Esophagus squamous epithelium (tissue), 4 donors: Measurements from ENCODE around the gene MBOAT7.

Source experiments
- CTCF ChIP-seq, 6 experiments: fragments of 450-650 bp in 4 of 6; fragments of 200-600 bp in 2 of 6; sonication (generic) in 2 of 6; IDR thresholded peaks; one replicate each; pipeline ENCODE4 v1.5.1; 2016 to 2019; ENCODE audit warnings: antibody characterized with exemption in 6 of 6, mild to moderate bottlenecking in 4 of 6, moderate library complexity in 4 of 6
- POLR2A ChIP-seq, 4 donors: fragments of 450-650 bp; IDR thresholded peaks; one replicate each; pipeline ENCODE4 v1.6.1; 2017; ENCODE audit warnings: antibody characterized with exemption in 4 of 4, mild to moderate bottlenecking in 4 of 4, moderate library complexity in 3 of 4

- TF ChIP-seq CTCF (IDR thresholded peaks at IDR 0.05) (no peak), POLR2A (IDR thresholded peaks at IDR 0.05) (no peak)
These were observed 3.0 kb downstream of the MBOAT7 start for GRCh38 chr19:54186351-54186750.
